WERI-Rb-1 (cell line): ENCODE results near the gene CAMK1G.

Source experiments
- DNase-seq: peaks from one replicate; pipeline ENCODE4 v3.0.0-alpha.2; 2020
- H3K27ac ChIP-seq: fragments of 250-450 bp; sonication (Bioruptor Pico); 2 replicates; pipeline ENCODE4 v1.5.1; 2020; ENCODE audit warnings: mild to moderate bottlenecking, moderate library complexity
- H3K27me3 ChIP-seq: fragments of 250-450 bp; sonication (Bioruptor Pico); 2 replicates; pipeline ENCODE4 v1.5.1; 2021; ENCODE audit warnings: mild to moderate bottlenecking, low read depth, moderate library complexity; ENCODE audit not compliant: insufficient read depth, severe bottlenecking
- H3K36me3 ChIP-seq: fragments of 250-450 bp; sonication (Bioruptor Pico); 2 replicates; pipeline ENCODE4 v1.5.1; 2020; ENCODE audit warnings: mild to moderate bottlenecking, moderate library complexity
- H3K4me3 ChIP-seq: 2 replicates; pipeline ENCODE4 v1.5.1; 2011; ENCODE audit warnings: low read depth, mild to moderate bottlenecking, control low read depth, low read length
- H3K9me3 ChIP-seq: fragments of 250-450 bp; sonication (Bioruptor Pico); 2 replicates; pipeline ENCODE4 v1.5.1; 2021; ENCODE audit warnings: mild to moderate bottlenecking, moderate library complexity; ENCODE audit not compliant: severe bottlenecking
- CTCF ChIP-seq: IDR thresholded peaks from 2 replicates; pipeline ENCODE4 v1.5.1; 2011; ENCODE audit warnings: low read depth, mild to moderate bottlenecking, control low read depth, inconsistent platforms, low read length

CAMK1G gene

GRCh38 chr1:209557221-209557620 lies 26.3 kb upstream of the CAMK1G start:
- Histone ChIP-seq H3K4me3 (no peak overlapping the region), H3K9me3 (no peaks in the 10 kb centered on the region), H3K27ac (no peak overlapping the region), H3K27me3 (peaks cover 29% of the 10 kb centered on the region), H3K36me3 (no peaks in the 10 kb centered on the region)
- no peak for DNase-seq
- TF ChIP-seq CTCF, result no peak

- TF ChIP-seq CTCF, result no peak
- Histone ChIP-seq H3K4me3 (no peak overlapping the region), H3K36me3 (no peaks in the 10 kb centered on the region), H3K27me3 (peaks cover 27% of the 10 kb centered on the region), H3K9me3 (no peaks in the 10 kb centered on the region), H3K27ac (no peak overlapping the region)
- no peak for DNase-seq
These were observed 23.0 kb upstream of the CAMK1G start for GRCh38 chr1:209560529-209560928.

- Histone ChIP-seq H3K4me3 (no peak overlapping the region), H3K36me3 (no peaks in the 10 kb centered on the region), H3K27ac (no peak overlapping the region), H3K9me3 (no peaks in the 10 kb centered on the region), H3K27me3 (peaks cover 29% of the 10 kb centered on the region)
- no peak for DNase-seq
- no peak for TF ChIP-seq CTCF
These were observed 22.6 kb upstream of the CAMK1G start for GRCh38 chr1:209560952-209561351.

GRCh38 chr1:209561532-209561931 lies 22.0 kb upstream of the CAMK1G start:
- no peak overlapping the region for H3K27ac ChIP-seq
- H3K27me3 ChIP-seq, result peaks cover 28% of the 10 kb centered on the region
- TF ChIP-seq CTCF, result no peak
- H3K36me3 ChIP-seq, result no peaks in the 10 kb centered on the region
- H3K4me3 ChIP-seq, result no peak overlapping the region
- no peaks in the 10 kb centered on the region for H3K9me3 ChIP-seq
- DNase-seq, result no peak

GRCh38 chr1:209564849-209565248 lies 18.7 kb upstream of the CAMK1G start:
- Histone ChIP-seq H3K27me3 (peaks cover 45% of the 10 kb centered on the region), H3K9me3 (no peaks in the 10 kb centered on the region), H3K36me3 (no peaks in the 10 kb centered on the region), H3K4me3 (no peak overlapping the region), H3K27ac (no peak overlapping the region)
- no peak for TF ChIP-seq CTCF
- no peak for DNase-seq
